Central memory CD8-positive, alpha-beta T cell (primary cell): ENCODE measurements around the gene MLST8.

Experiments used
- ATAC-seq: fragments of 150-1000 bp; cut with Tn5 transposase; replicated peaks from 2 replicates; pipeline ENCODE4 v1.10.0; 2022; ENCODE audit warnings: mild to moderate bottlenecking, moderate FRiP score, moderate number of reproducible peaks; ENCODE audit not compliant: poor library complexity, severe bottlenecking; ENCODE audit errors: extremely low read depth
- DNase-seq, 2 donors: peaks; one replicate each; pipeline ENCODE4 v3.0.0; 2021; ENCODE audit warnings: low spot score in 2 of 2
- H3K27ac Mint-ChIP-seq: one replicate; pipeline ENCODE4 v1.8.0; 2022; ENCODE audit warnings: low read depth, mild to moderate bottlenecking, moderate library complexity, mixed read lengths
- H3K27me3 Mint-ChIP-seq: one replicate; pipeline ENCODE4 v1.8.0; 2022; ENCODE audit warnings: mixed read lengths
- H3K36me3 Mint-ChIP-seq: one replicate; pipeline ENCODE4 v1.8.0; 2022; ENCODE audit warnings: mild to moderate bottlenecking, moderate library complexity, mixed read lengths; ENCODE audit not compliant: insufficient read depth
- H3K4me1 Mint-ChIP-seq: one replicate; pipeline ENCODE4 v1.8.0; 2022; ENCODE audit warnings: mixed read lengths
- H3K4me3 Mint-ChIP-seq: one replicate; pipeline ENCODE4 v1.8.0; 2022; ENCODE audit warnings: mild to moderate bottlenecking, moderate library complexity, mixed read lengths
- H3K9me3 Mint-ChIP-seq: one replicate; pipeline ENCODE4 v1.8.0; 2022; ENCODE audit warnings: mixed read lengths

Gene MLST8

DNA sequence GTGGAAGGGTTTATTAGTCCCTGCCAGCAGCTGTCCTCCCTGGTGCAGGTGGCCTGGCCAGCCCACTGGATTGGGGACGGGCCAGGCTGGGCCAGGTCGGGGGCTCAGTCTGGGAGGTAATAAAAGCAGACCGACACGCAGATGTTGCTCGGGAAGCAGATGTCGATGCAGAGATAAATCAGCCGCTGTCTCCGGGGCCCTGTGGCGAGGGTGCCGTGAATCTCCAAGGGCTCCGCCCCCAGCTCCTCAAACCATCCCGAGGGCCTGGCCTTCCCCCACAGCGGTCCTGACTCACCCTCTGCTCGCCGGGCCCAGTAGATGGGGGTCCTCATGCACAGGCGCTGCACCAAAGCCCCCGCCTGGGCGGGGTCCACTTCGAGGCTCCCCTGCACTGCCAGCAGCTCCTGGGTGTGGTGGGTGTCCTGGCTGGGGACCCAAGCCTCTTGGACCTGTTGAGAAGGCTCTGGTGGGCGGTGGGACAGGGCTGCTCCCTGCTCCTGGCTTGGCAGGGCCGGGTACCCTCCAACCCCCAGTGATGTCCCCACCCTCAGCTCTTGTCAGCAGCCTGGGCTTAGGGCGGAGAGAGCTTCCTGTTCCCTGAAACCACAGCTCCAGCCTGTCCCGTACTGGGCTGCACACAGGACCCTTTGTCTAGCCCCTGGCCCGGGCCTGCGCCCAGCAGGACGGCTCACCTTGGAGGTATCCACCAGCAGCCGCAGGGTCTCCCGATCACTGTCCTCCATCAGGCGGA lies 4.2 kb downstream of the MLST8 start:
- Mint-ChIP-seq H3K27ac (no peak overlapping the region), H3K9me3 (no peaks in the 10 kb centered on the region), H3K4me3 (no peak overlapping the region), H3K27me3 (no peaks in the 10 kb centered on the region), H3K36me3 (peaks cover 22% of the 10 kb centered on the region), H3K4me1 (peaks cover 17% of the 10 kb centered on the region)
- ATAC-seq (no peak), DNase-seq (no peak)

DNA sequence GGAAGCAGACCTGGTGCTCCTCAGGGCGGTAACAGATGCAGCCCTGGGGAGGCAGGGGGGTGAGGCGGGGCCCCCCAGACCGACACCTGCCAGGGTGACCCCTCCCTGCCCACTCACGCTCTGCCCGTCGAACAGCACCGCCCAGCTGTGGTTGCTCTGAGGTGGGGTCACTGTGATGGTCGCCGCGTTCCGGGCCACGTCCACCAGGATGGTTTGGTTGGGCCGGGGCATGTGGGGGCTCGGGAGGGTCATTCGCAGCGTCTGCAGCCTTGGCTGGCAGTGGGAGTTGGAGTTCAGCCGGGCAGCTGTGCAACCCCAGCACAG lies 4.7 kb downstream of the MLST8 start:
- Mint-ChIP-seq H3K27ac (no peak overlapping the region), H3K9me3 (no peaks in the 10 kb centered on the region), H3K36me3 (peaks cover 21% of the 10 kb centered on the region), H3K4me1 (peaks cover 13% of the 10 kb centered on the region), H3K27me3 (no peaks in the 10 kb centered on the region), H3K4me3 (no peak overlapping the region)
- DNase-seq = no peak
- ATAC-seq = no peak

DNA sequence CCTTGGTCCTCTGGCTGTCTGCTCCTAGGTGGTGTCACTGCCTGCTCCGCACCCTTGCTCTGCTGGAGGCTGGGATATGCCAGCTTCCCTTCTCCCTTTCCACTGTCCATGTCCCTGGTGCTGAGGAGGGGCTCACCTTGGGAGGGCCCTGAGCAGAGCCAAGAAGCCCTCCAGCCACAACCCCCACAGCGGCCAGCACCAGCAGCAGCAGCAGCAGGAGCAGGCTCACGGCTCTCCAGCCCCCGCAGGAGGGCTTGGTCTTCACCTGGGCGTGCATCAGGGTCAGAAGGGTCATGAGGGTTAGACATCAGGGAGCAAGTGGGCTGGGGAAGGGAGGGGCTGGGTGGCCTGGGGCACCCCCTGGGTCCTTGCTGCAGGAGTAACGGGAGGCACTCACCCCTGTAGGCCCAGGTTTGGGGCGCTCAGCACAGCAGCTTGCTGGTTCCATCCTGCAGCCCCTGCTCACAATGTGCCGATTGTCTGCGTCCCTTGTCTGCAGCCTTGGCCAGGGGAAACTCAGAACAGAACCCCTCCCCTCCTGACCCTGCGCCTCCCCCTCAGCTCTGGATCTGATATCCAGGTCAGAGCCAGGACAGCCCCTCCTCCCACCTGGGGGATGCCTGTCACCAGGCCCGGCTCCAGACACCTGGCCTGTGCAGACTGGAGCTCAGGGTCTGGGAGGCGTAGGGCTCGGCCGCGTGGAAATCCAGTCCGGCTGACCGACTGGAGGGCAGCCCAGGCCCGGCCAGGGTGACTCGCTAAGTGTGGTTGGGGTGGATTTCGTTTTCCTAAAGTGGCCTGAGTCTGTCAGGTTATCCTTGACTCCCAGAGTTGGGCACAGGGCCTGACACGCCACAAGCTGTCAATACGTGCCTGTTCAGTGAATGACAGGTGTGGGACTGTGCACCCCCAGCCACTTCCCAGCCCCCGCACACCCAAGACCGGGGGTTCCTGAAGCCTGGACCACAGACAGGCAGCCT lies 5.4 kb downstream of the MLST8 start, which contains the start of gene BRICD5:
Gene BRICD5 (minus strand): TSS at position 478 of the 980 bp plus-strand sequence. CDS start 30 bp downstream, at position 448.
- H3K27me3 Mint-ChIP-seq = no peaks in the 10 kb centered on the region
- H3K4me3 Mint-ChIP-seq = no peak within 1 kb of the TSS
- H3K9me3 Mint-ChIP-seq = no peaks in the 10 kb centered on the region
- DNase-seq (no peak), ATAC-seq (no peak)
- H3K4me1 Mint-ChIP-seq = peaks cover 13% of the 10 kb centered on the region
- no peak within 1 kb of the TSS for H3K27ac Mint-ChIP-seq
- peaks cover 21% of the 10 kb centered on the region for H3K36me3 Mint-ChIP-seq

DNA sequence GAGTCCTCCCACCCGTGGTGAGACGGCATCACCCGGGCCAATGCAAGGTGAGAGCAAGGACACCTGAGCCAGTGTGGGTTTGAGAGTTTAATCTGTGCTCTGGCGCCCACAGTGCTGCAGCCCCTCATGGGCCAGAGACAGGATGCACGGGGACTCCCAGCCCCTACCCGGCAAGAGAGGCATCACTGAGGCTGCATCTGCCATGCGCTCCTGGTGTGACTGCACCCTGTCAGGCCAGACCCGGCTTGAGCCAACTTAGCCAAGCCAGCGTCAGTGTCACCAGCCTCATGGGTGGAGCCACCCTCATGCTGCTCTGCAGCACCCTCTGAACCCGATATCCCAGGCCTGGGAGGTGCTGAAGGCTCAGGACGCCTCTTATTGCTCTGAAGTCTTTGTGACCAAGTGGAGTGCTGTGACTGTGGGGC lies 6.7 kb downstream of the MLST8 start:
- H3K4me3 Mint-ChIP-seq = no peak overlapping the region
- no peak overlapping the region for H3K27ac Mint-ChIP-seq
- H3K36me3 Mint-ChIP-seq = peaks cover 18% of the 10 kb centered on the region
- H3K9me3 Mint-ChIP-seq = no peaks in the 10 kb centered on the region
- H3K4me1 Mint-ChIP-seq = peaks cover 6% of the 10 kb centered on the region
- no peaks in the 10 kb centered on the region for H3K27me3 Mint-ChIP-seq
- DNase-seq (no peak), ATAC-seq (no peak)

DNA sequence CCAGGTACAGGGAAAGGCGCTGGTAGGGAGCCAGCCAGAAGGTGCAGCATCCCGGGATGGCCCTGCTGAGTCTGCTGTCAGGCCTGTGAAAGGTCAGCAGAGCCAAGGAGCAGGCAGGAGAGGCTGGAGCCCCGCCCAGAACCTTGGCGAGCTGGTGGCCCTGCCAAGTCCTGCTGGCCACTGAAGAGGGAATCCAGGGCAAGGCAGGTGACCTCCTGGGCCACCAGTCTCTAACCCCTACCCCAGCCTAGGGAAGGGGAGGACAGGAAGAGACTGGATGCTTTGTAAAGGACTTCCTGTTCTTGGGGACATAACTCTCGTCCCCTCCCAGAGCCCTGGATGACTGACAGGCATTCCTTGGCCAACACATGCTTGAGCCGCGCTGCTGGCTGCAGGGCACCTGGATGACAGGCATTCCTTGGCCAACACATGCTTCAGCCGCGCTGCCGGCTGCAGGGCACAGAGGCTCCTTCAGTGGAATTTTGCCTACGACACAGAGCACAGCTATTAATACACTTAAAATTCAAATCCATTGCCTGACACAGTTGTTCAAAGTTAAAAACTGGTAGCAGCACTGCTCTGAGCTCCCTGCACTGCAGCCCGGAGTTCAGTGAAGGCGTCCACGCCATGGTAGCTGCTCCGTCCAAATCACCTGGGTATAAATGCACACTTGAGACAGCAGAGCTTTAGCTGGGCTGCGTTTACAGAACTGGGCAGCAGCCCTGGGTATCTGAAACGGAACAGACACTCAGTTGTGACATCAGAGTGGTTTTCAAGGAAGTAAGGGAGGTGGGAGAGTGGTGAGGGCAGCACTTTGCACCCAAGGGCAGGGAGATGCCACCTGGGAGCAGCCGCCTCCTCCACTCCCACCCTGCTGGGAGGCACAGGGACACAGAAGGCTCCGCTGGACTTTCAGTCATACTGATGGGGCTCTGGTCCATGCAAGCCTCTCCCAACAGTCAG lies 7.4 kb downstream of the MLST8 start:
- no peak for ATAC-seq
- H3K27ac Mint-ChIP-seq = no peak overlapping the region

DNA sequence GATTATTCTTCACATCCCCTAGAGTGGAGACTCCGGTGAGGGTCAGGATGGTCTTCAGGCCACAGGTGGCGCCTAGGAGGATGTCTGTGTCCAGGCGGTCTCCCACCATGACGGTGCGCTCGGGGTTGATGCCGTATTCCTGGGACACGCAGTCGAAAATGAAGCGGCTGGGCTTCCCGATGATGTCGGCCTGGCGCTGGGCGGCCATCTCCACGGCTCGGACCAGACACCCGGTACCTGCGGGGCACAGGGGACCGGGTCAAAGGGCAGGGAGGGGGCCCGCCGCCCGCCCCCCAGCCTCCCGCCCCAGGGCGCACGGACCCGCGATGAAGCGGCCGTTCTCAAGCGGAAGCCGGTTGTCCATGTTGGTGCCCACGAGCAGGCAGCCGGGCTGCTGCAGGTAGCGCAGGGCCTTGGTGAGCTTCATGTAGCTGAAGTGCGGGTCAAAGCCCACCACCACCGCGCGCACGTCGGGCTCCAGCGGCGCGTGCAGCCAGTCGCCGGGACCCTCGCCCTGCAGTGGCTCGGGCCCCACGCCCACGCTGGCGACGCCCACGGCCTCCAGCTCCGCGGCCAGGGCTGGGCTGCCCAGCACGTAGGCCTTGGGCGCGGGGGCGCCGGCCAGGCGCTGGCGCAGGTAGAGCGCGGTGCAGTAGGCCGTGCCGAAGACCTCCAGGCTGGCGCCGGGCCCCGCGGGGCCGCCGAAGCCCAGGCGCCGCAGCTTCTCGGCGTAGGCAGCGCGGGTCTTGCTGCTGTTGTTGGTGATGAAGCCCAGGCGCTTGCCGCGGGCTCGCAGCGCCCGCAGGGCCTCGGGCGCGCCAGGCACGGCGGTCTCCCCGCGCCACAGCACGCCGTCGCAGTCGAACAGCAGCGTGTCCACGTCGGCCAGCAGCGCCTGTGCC lies 8.8 kb downstream of the MLST8 start:
- Mint-ChIP-seq H3K27me3 (no peaks in the 10 kb centered on the region), H3K4me1 (peaks cover 6% of the 10 kb centered on the region), H3K4me3 (peak overlapping the region; percentile 81), H3K9me3 (no peaks in the 10 kb centered on the region), H3K36me3 (peaks cover 10% of the 10 kb centered on the region), H3K27ac (peak overlapping the region; percentile 68)
- DNase-seq (no peak), ATAC-seq (no peak)

More for the DNA sequence above, 7.4 kb downstream of the MLST8 start:
- Mint-ChIP-seq H3K27me3 (no peaks in the 10 kb centered on the region), H3K9me3 (no peaks in the 10 kb centered on the region), H3K4me3 (peak overlapping the region; percentile 60), H3K36me3 (peaks cover 14% of the 10 kb centered on the region), H3K4me1 (peaks cover 6% of the 10 kb centered on the region)
- DNase-seq = no peak

DNA sequence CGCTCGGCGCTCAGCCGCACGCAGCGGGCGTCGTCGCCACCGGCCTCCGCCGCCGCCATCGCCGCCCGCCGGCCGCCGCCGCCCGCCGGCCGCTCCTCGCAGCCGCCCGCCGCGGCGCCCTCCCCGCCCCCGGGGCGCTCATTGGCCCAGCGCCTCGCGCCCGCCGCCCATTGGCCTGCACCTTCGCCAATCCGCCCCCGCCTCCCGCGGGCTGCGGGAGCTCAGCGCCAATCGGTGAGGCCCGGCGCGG lies 9.4 kb downstream of the MLST8 start, which contains the start of gene PGP:
Gene PGP (minus strand): TSS at position 122 of the 250 bp plus-strand sequence. CDS start 63 bp downstream, at position 59.
- Mint-ChIP-seq H3K27ac (peak within 1 kb of the TSS; percentile 68), H3K9me3 (no peaks in the 10 kb centered on the region), H3K36me3 (peaks cover 10% of the 10 kb centered on the region), H3K27me3 (no peaks in the 10 kb centered on the region), H3K4me3 (peak within 1 kb of the TSS; percentile 81), H3K4me1 (peaks cover 6% of the 10 kb centered on the region)
- ATAC-seq = peak; percentile 96
- DNase-seq = no peak

DNA sequence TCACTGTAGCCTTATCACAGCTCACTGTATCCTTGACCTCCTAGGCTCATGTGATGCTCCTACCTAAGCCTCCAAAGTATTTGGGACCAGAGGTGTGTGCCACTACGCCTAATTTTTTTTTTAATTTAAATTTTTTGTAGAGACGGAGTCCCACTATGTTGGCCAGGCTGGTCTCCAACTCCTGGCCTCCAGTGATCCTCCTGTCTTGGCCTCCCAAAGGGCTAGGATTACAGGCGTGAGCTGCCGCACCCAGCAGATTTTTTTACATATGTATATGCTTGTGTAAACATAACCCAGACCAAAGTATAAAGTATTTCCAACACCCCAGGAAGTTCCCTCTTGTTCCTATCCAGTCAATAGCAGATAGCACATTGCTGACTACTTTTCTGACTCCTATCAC lies 11.1 kb downstream of the MLST8 start:
- DNase-seq (no peak), ATAC-seq (no peak)
- H3K4me3 Mint-ChIP-seq = peak overlapping the region; percentile 81
- peaks cover 10% of the 10 kb centered on the region for H3K36me3 Mint-ChIP-seq
- H3K27me3 Mint-ChIP-seq = no peaks in the 10 kb centered on the region
- H3K4me1 Mint-ChIP-seq = peaks cover 6% of the 10 kb centered on the region
- H3K9me3 Mint-ChIP-seq = no peaks in the 10 kb centered on the region
- H3K27ac Mint-ChIP-seq = peak overlapping the region; percentile 68

DNA sequence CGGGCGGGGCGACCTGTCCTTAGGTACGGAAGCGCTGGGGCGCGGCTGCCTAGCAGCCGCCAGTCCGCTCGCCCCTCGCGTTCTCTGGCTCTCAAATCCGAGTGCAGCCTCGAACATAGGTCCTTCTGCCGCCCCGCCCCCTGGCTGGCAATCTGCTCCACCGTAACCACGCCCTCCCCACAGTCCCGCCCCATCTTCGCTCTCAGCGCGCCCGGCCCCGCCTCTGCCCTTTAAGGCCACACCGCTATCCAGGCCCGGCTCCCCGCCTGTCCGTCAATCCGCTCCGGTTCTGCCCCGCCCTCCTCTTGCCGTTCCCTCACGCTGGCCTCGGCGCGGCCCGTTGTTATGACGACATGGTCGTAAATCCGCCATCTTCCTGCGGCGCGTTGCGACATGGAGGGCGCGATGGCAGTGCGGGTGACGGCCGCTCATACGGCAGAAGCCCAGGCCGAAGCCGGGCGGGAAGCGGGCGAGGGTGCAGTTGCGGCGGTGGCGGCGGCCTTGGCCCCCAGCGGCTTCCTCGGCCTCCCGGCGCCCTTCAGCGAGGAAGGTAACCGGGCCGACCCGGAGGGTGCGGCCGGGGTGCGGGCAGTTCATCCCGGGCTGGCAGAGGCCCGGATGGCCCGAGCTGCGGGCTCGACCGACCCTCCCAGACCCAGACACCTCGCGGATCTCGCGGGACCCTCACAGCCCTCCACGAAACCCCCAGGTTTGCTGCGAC lies 18.1 kb downstream of the MLST8 start, which contains the start of gene E4F1:
Gene E4F1 (plus strand): TSS at position 371 of the 721 bp plus-strand sequence. CDS start 23 bp downstream, at position 394.
- H3K27ac Mint-ChIP-seq = peak within 1 kb of the TSS; percentile 33
- H3K9me3 Mint-ChIP-seq = no peaks in the 10 kb centered on the region
- DNase-seq = peak; percentile 97 to 98
- H3K4me3 Mint-ChIP-seq = peak within 1 kb of the TSS; percentile 79
- H3K27me3 Mint-ChIP-seq = no peaks in the 10 kb centered on the region
- peaks cover 3% of the 10 kb centered on the region for H3K36me3 Mint-ChIP-seq
- peak; percentile 96 for ATAC-seq
- peaks cover 8% of the 10 kb centered on the region for H3K4me1 Mint-ChIP-seq

DNA sequence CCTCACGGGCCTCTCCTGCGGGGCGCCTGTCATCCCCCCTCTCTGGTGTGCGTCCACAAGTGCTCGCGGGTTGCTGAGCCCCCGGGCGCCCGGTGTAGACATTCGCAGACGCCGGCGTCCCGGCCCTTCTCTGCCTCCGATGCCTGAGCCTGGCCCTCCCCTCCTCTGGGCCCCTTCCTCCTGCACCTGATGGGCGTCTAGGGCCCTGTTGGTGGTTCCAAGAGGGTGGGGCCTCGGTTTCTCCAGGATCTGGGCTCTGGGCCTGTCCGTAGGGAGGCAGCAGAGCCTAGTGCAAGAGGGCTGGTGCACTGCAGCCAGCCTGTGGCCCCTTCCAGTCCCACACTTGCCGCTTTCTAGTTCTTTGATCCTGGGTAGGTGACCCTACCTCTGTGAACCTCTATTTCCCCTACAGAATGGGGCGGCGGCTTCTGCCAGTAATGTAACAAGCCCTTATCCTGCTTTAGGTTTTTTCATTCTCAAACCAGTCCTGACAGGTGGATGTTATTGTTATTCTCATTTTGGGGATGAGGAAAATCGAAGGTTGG lies 18.8 kb downstream of the MLST8 start:
- no peaks in the 10 kb centered on the region for H3K9me3 Mint-ChIP-seq
- peaks cover 3% of the 10 kb centered on the region for H3K36me3 Mint-ChIP-seq
- DNase-seq (peak in 1 of 2 donors; percentile 23), ATAC-seq (peak; percentile 34)
- H3K4me3 Mint-ChIP-seq = peak overlapping the region; percentile 79
- peak overlapping the region; percentile 33 for H3K27ac Mint-ChIP-seq
- H3K4me1 Mint-ChIP-seq = peaks cover 8% of the 10 kb centered on the region
- H3K27me3 Mint-ChIP-seq = no peaks in the 10 kb centered on the region
